Dedifferentiated amniotic fluid mesenchymal stem cell (primary cell): ENCODE results near the gene NXN.
"Not testable (repeated sequence)": the region's sequence is repeated elsewhere in the genome, so short reads cannot be mapped to it uniquely, and the experiment has no call there.

ENCODE experiments used
- DNase-seq: peaks from one replicate; pipeline ENCODE4 v3.0.0-alpha.2; 2016; ENCODE audit errors: extremely low spot score

Gene NXN

GRCh38 chr17:862582-862981, 117.0 kb downstream of the NXN start:
- no peak for DNase-seq

- no peak for DNase-seq
Observed at GRCh38 chr17:861364-861763, 118.2 kb downstream of the NXN start.

- DNase-seq = no peak
Observed at GRCh38 chr17:860805-861204, 118.8 kb downstream of the NXN start.

GRCh38 chr17:859824-860195, 119.8 kb downstream of the NXN start:
- DNase-seq = no peak

- no peak for DNase-seq
Observed at GRCh38 chr17:859061-859823, 120.3 kb downstream of the NXN start.

- no peak for DNase-seq
Observed at GRCh38 chr17:856149-856548, 123.4 kb downstream of the NXN start.

GRCh38 chr17:855569-855968, 124.0 kb downstream of the NXN start:
- no peak for DNase-seq

GRCh38 chr17:852850-853249, 126.7 kb downstream of the NXN start:
- not testable (repeated sequence) for DNase-seq

- DNase-seq = no peak
Observed at GRCh38 chr17:852349-852748, 127.2 kb downstream of the NXN start.

- DNase-seq = no peak
Observed at GRCh38 chr17:851924-852323, 127.7 kb downstream of the NXN start.

GRCh38 chr17:850851-851763, 128.5 kb downstream of the NXN start:
- DNase-seq = no peak

- DNase-seq = no peak
Observed at GRCh38 chr17:850086-850850, 129.3 kb downstream of the NXN start.

GRCh38 chr17:848402-848801, 131.2 kb downstream of the NXN start:
- no peak for DNase-seq

- peak; percentile 26 for DNase-seq
Observed at GRCh38 chr17:846901-847843, 132.4 kb downstream of the NXN start.

- no peak for DNase-seq
Observed at GRCh38 chr17:841313-841712, 138.3 kb downstream of the NXN start.

- no peak for DNase-seq
Observed at GRCh38 chr17:838486-838885, 141.1 kb downstream of the NXN start.

GRCh38 chr17:836151-836550, 143.4 kb downstream of the NXN start:
- no peak for DNase-seq

GRCh38 chr17:835721-836120, 143.9 kb downstream of the NXN start:
- DNase-seq = not testable (repeated sequence)

GRCh38 chr17:835263-835662, 144.3 kb downstream of the NXN start:
- peak; percentile 97 for DNase-seq

GRCh38 chr17:834136-834535, 145.4 kb downstream of the NXN start:
- DNase-seq = no peak

- no peak for DNase-seq
Observed at GRCh38 chr17:830950-831349, 148.6 kb downstream of the NXN start.
